H1 (cell line): ENCODE results near the gene MEF2C.

Experiments used
- BCL11A ChIP-seq, 2 experiments: IDR thresholded peaks; one replicate each; pipeline ENCODE4 v1.6.1; 2011; ENCODE audit warnings: low read depth in 2 of 2, low read length in 2 of 2, mild to moderate bottlenecking in 2 of 2
- BRCA1 ChIP-seq: IDR thresholded peaks from 2 replicates; pipeline ENCODE4 v1.6.1; 2012; ENCODE audit warnings: low read depth, low read length, improper control_type of control experiment
- EP300 ChIP-seq, 2 experiments: IDR thresholded peaks; 1 replicate in 1 of 2; 2 replicates in 1 of 2; pipeline ENCODE4 v1.6.1; 2011 to 2012; ENCODE audit warnings: low read depth in 2 of 2, low read length in 2 of 2, mild to moderate bottlenecking in 2 of 2, borderline replicate concordance in 1 of 2, inconsistent platforms in 1 of 2, moderate library complexity in 1 of 2
- EZH2 ChIP-seq: fragments of 200-600 bp; sonication (generic); IDR thresholded peaks from 2 replicates; pipeline ENCODE4 v1.7.1; 2012; ENCODE audit warnings: low read depth, mild to moderate bottlenecking, moderate library complexity, low read length, inconsistent platforms; ENCODE audit not compliant: severe bottlenecking
- PHF8 ChIP-seq: fragments of 200-600 bp; sonication (generic); conservative IDR thresholded peaks from 2 replicates; pipeline ENCODE4 v1.7.1; 2012; ENCODE audit warnings: low read depth, mild to moderate bottlenecking, inconsistent platforms, low read length, moderate library complexity
- POLR2A ChIP-seq, 2 experiments: IDR thresholded peaks; 1 replicate in 1 of 2; 2 replicates in 1 of 2; pipeline ENCODE4 v1.6.1; 2011; ENCODE audit warnings: low read depth in 2 of 2, low read length in 2 of 2, mild to moderate bottlenecking in 2 of 2; ENCODE audit errors: control extremely low read depth in 1 of 2
- POLR2AphosphoS5 ChIP-seq: IDR thresholded peaks from 2 replicates; pipeline ENCODE4 v1.6.1; 2011; ENCODE audit warnings: low read depth, low read length
- SIN3A ChIP-seq, 2 experiments: IDR thresholded peaks in 1 of 2; conservative IDR thresholded peaks in 1 of 2; 2 replicates each; pipeline ENCODE4 v1.6.1; 2011 to 2012; ENCODE audit warnings: low read length in 2 of 2, improper control_type of control experiment in 1 of 2, low read depth in 1 of 2, mild to moderate bottlenecking in 1 of 2
- SP1 ChIP-seq: IDR thresholded peaks from 2 replicates; pipeline ENCODE4 v1.6.1; 2011; ENCODE audit warnings: low read depth, low read length
- TAF1 ChIP-seq: IDR thresholded peaks from 2 replicates; pipeline ENCODE4 v1.6.1; 2011; ENCODE audit warnings: mild to moderate bottlenecking, low read depth, low read length
- YY1 ChIP-seq: IDR thresholded peaks from 2 replicates; pipeline ENCODE4 v1.6.1; 2011; ENCODE audit warnings: low read depth, mild to moderate bottlenecking, low read length
- TF ChIP-seq, protein P1 (sequence below), 3 experiments: IDR thresholded peaks; 1 replicate in 2 of 3; 2 replicates in 1 of 3; pipeline versions ENCODE4 v1.5.1 to v1.6.1; 2011; ENCODE audit warnings: low read length in 3 of 3, mild to moderate bottlenecking in 3 of 3, inconsistent platforms in 2 of 3, low read depth in 1 of 3, moderate library complexity in 1 of 3; ENCODE audit not compliant: insufficient read depth in 1 of 3; ENCODE audit errors: control extremely low read depth in 1 of 3

DNA sequence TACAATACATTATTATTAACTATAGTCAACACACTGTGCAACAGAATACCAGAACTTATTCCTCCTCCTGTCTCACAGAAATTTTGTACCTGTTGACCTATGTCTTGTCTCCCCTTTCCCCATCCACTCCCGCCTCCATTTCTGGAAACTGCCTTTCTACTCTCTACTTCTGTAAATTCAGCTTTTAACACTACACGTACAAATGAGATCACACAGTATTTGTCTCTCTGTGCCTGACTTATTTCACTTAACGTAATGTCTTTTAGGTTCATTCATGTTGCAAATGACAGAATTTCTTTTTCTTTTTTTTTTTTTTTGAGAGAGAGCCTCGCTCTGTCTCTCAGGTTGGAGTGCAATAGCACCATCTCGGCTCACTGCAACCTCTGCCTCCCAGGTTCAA is 19.5 kb downstream of the MEF2C start:
- TF ChIP-seq, protein P1, sequence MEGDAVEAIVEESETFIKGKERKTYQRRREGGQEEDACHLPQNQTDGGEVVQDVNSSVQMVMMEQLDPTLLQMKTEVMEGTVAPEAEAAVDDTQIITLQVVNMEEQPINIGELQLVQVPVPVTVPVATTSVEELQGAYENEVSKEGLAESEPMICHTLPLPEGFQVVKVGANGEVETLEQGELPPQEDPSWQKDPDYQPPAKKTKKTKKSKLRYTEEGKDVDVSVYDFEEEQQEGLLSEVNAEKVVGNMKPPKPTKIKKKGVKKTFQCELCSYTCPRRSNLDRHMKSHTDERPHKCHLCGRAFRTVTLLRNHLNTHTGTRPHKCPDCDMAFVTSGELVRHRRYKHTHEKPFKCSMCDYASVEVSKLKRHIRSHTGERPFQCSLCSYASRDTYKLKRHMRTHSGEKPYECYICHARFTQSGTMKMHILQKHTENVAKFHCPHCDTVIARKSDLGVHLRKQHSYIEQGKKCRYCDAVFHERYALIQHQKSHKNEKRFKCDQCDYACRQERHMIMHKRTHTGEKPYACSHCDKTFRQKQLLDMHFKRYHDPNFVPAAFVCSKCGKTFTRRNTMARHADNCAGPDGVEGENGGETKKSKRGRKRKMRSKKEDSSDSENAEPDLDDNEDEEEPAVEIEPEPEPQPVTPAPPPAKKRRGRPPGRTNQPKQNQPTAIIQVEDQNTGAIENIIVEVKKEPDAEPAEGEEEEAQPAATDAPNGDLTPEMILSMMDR (IDR thresholded peaks at IDR 0.05; ENCODE audit: control extremely low read depth in 1 of 3, insufficient read depth in 1 of 3, low read depth in 1 of 3, low read length in 3 of 3) = no peak
- TF ChIP-seq SIN3A (conservative IDR thresholded peaks at IDR 0.05 in 1 of 2, IDR thresholded peaks at IDR 0.05 in 1 of 2; ENCODE audit: low read depth in 1 of 2, low read length in 2 of 2) (no peak), EP300 (IDR thresholded peaks at IDR 0.05; ENCODE audit: borderline replicate concordance in 1 of 2, low read depth in 2 of 2, low read length in 2 of 2) (no peak), BRCA1 (no peak), BCL11A (IDR thresholded peaks at IDR 0.05; ENCODE audit: low read depth in 2 of 2, low read length in 2 of 2) (no peak), SP1 (no peak), PHF8 (no peak), POLR2A (IDR thresholded peaks at IDR 0.05; ENCODE audit: control extremely low read depth in 1 of 2, low read depth in 2 of 2, low read length in 2 of 2) (no peak), YY1 (no peak), POLR2AphosphoS5 (no peak), TAF1 (no peak), EZH2 (no peak)
